Astrocyte of the spinal cord (primary cell): ENCODE results near the gene TBCD.
A peak's percentile ranks its signal among the peaks of the same experiment; 100 is the strongest.
"Not testable (repeated sequence)": the region's sequence is repeated elsewhere in the genome, so short reads cannot be mapped to it uniquely, and the experiment has no call there.

ENCODE experiments used
- DNase-seq: peaks from one replicate; pipeline ENCODE4 v3.0.0; 2011; ENCODE audit warnings: low read depth, low spot score
- H3K4me3 ChIP-seq: 2 replicates; pipeline ENCODE4 v1.5.1; 2011; ENCODE audit warnings: low read depth, mild to moderate bottlenecking, low read length, moderate library complexity
- CTCF ChIP-seq: IDR thresholded peaks from 2 replicates; pipeline ENCODE4 v1.5.1; 2012; ENCODE audit warnings: low read depth, mild to moderate bottlenecking, low read length, inconsistent platforms
- in situ Hi-C: cut with HindIII; loops from 2 replicates; pipeline ENCODE4 v1.10.0; 2017; ENCODE audit warnings: low sequenced_read_pairs

Gene TBCD

GRCh38 chr17:82985973-82986372, 234.1 kb downstream of the TBCD start:
- TF ChIP-seq CTCF: no peak
- in situ Hi-C loops: no loop called here
- peak; percentile 52 for DNase-seq
- H3K4me3 ChIP-seq: no peak overlapping the region

DNA sequence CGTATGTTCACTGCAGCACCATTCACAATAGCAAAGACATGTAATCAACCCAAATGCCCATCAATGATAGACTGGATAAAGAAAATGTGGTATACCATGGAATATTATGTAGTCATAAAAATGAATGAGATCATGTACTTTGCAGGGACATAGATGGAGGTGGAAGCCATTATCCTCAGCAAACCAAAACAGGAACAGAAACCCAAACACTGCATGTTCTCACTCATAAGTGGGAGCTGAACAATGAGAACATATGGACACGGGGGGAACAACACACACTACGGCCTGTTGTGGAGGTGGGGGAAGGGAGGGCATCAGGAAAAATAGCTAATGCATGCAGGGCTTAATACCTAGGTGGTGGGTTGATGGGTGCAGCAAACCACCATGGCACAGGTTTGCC, 237.2 kb downstream of the TBCD start:
- not testable (repeated sequence) for DNase-seq

GRCh38 chr17:82989881-82990280, 238.0 kb downstream of the TBCD start:
- DNase-seq: no peak
- in situ Hi-C loops: no loop called here
- no peak overlapping the region for H3K4me3 ChIP-seq
- TF ChIP-seq CTCF: no peak

More for the DNA sequence above, 237.2 kb downstream of the TBCD start:
- H3K4me3 ChIP-seq, in situ Hi-C loops: not testable (repeated sequence)

GRCh38 chr17:82993005-82993404, 241.1 kb downstream of the TBCD start:
- no peak for TF ChIP-seq CTCF
- H3K4me3 ChIP-seq: no peak overlapping the region
- no peak for DNase-seq
- in situ Hi-C loops: no loop called here
